Skeletal muscle tissue (tissue), 4 donors: Measurements from ENCODE around the gene ZDHHC13. TPM values are rescaled to one million over a fixed set of nuclear protein-coding genes. Genes with fewer than 3 reads are reported as not detected.

Experiments used
- H3K27ac ChIP-seq: one replicate; pipeline ENCODE4 v1.7.0; 2013; ENCODE audit warnings: mild to moderate bottlenecking, low read depth, low read length, inconsistent platforms
- H3K27me3 ChIP-seq, 3 donors: one replicate each; pipeline ENCODE4 v1.7.0; 2013; ENCODE audit warnings: low read length in 3 of 3; ENCODE audit not compliant: control insufficient read depth in 3 of 3, insufficient read depth in 3 of 3
- H3K36me3 ChIP-seq, 3 donors: one replicate each; pipeline ENCODE4 v1.7.0; 2013; ENCODE audit warnings: low read length in 3 of 3; ENCODE audit not compliant: control insufficient read depth in 3 of 3, insufficient read depth in 3 of 3
- H3K4me1 ChIP-seq, 3 donors: one replicate each; pipeline ENCODE4 v1.7.0; 2013; ENCODE audit warnings: low read length in 3 of 3, mild to moderate bottlenecking in 3 of 3; ENCODE audit not compliant: control insufficient read depth in 3 of 3, insufficient read depth in 3 of 3
- H3K4me3 ChIP-seq, 3 donors: one replicate each; pipeline ENCODE4 v1.7.0; 2013; ENCODE audit warnings: low read length in 3 of 3
- H3K9ac ChIP-seq, 3 donors: one replicate each; pipeline ENCODE4 v1.7.0; 2013; ENCODE audit warnings: low read length in 3 of 3, mild to moderate bottlenecking in 3 of 3, moderate library complexity in 2 of 3, low read depth in 1 of 3
- H3K9me3 ChIP-seq, 3 donors: one replicate each; pipeline ENCODE4 v1.7.0; 2013; ENCODE audit warnings: low read length in 3 of 3; ENCODE audit not compliant: control insufficient read depth in 3 of 3
- total RNA-seq: library from RNA; depleted of rRNA; stranded (reverse); fragments of >200 nt; gene quantifications from one replicate; pipeline ENCODE4 v1.2.3, GENCODE V29; 2014
- donor health status: Osteomylitis.

ZDHHC13 gene
- total RNA-seq, 1 donor from 2014 or later: 6.8 TPM

GRCh38 chr11:19162951-19163505 lies 46.1 kb downstream of the ZDHHC13 start:
- peaks cover 0 to 4% (median 0%) of the 10 kb centered on the region in 3 donors for H3K36me3 ChIP-seq

GRCh38 chr11:19163617-19164016 lies 46.6 kb downstream of the ZDHHC13 start:
- Histone ChIP-seq H3K4me3 (no peak overlapping the region), H3K36me3 (peaks cover 0 to 4% (median 0%) of the 10 kb centered on the region in 3 donors), H3K9ac (no peak overlapping the region), H3K27ac (no peak overlapping the region), H3K27me3 (no peaks in the 10 kb centered on the region), H3K9me3 (no peaks in the 10 kb centered on the region), H3K4me1 (peaks cover 1 to 5% (median 5%) of the 10 kb centered on the region in 3 donors)

More at GRCh38 chr11:19162951-19163505, 46.1 kb downstream of the ZDHHC13 start:
- H3K9me3 ChIP-seq: no peaks in the 10 kb centered on the region
- no peak overlapping the region for H3K4me3 ChIP-seq
- H3K9ac ChIP-seq: no peak overlapping the region
- no peak overlapping the region for H3K27ac ChIP-seq
- no peaks in the 10 kb centered on the region for H3K4me1 ChIP-seq
- H3K27me3 ChIP-seq: no peaks in the 10 kb centered on the region

- peaks cover 0 to 4% (median 0%) of the 10 kb centered on the region in 3 donors for H3K36me3 ChIP-seq
- no peak overlapping the region for H3K27ac ChIP-seq
- peaks cover 2 to 8% (median 5%) of the 10 kb centered on the region in 3 donors for H3K4me1 ChIP-seq
- no peak overlapping the region for H3K4me3 ChIP-seq
- no peaks in the 10 kb centered on the region for H3K9me3 ChIP-seq
- no peaks in the 10 kb centered on the region for H3K27me3 ChIP-seq
- H3K9ac ChIP-seq: no peak overlapping the region
Observed at GRCh38 chr11:19164230-19164855, 47.4 kb downstream of the ZDHHC13 start.

- Histone ChIP-seq H3K4me1 (peaks cover 2 to 8% (median 5%) of the 10 kb centered on the region in 3 donors), H3K36me3 (peaks cover 0 to 4% (median 0%) of the 10 kb centered on the region in 3 donors), H3K27ac (no peak overlapping the region), H3K4me3 (no peak overlapping the region), H3K27me3 (no peaks in the 10 kb centered on the region), H3K9ac (no peak overlapping the region), H3K9me3 (no peaks in the 10 kb centered on the region)
Observed at GRCh38 chr11:19164881-19165280, 47.9 kb downstream of the ZDHHC13 start.

- Histone ChIP-seq H3K4me3 (no peak overlapping the region), H3K36me3 (peaks cover 0 to 7% (median 4%) of the 10 kb centered on the region in 3 donors), H3K27me3 (no peaks in the 10 kb centered on the region), H3K9me3 (no peaks in the 10 kb centered on the region), H3K27ac (no peak overlapping the region), H3K9ac (no peak overlapping the region), H3K4me1 (peaks cover 2 to 8% (median 5%) of the 10 kb centered on the region in 3 donors)
Observed at GRCh38 chr11:19168090-19168489, 51.1 kb downstream of the ZDHHC13 start.

GRCh38 chr11:19173004-19173689 lies 56.2 kb downstream of the ZDHHC13 start:
- Histone ChIP-seq H3K4me1 (peaks cover 2 to 12% (median 7%) of the 10 kb centered on the region in 3 donors), H3K4me3 (no peak overlapping the region), H3K27ac (no peak overlapping the region), H3K27me3 (no peaks in the 10 kb centered on the region), H3K9ac (no peak overlapping the region), H3K9me3 (no peaks in the 10 kb centered on the region), H3K36me3 (peaks cover 0 to 17% (median 10%) of the 10 kb centered on the region in 3 donors)

- Histone ChIP-seq H3K36me3 (peaks cover 3 to 19% (median 10%) of the 10 kb centered on the region in 3 donors), H3K4me3 (no peak overlapping the region), H3K4me1 (peaks cover 0 to 7% (median 0%) of the 10 kb centered on the region in 3 donors), H3K9me3 (no peaks in the 10 kb centered on the region), H3K27me3 (no peaks in the 10 kb centered on the region), H3K9ac (no peak overlapping the region), H3K27ac (no peak overlapping the region)
Observed at GRCh38 chr11:19173964-19174638, 57.1 kb downstream of the ZDHHC13 start.

GRCh38 chr11:19176629-19177186 lies 59.7 kb downstream of the ZDHHC13 start:
- Histone ChIP-seq H3K36me3 (peaks cover 3 to 19% (median 18%) of the 10 kb centered on the region in 3 donors), H3K4me3 (no peak overlapping the region), H3K9ac (no peak overlapping the region), H3K4me1 (peaks cover 0 to 7% (median 0%) of the 10 kb centered on the region in 3 donors), H3K9me3 (no peaks in the 10 kb centered on the region), H3K27ac (no peak overlapping the region), H3K27me3 (no peaks in the 10 kb centered on the region)

- H3K27ac ChIP-seq: no peak overlapping the region
- peaks cover 37 to 51% (median 45%) of the 10 kb centered on the region in 3 donors for H3K36me3 ChIP-seq
- no peaks in the 10 kb centered on the region for H3K9me3 ChIP-seq
- H3K4me1 ChIP-seq: no peaks in the 10 kb centered on the region
- H3K4me3 ChIP-seq: no peak overlapping the region
- H3K27me3 ChIP-seq: no peaks in the 10 kb centered on the region
- H3K9ac ChIP-seq: no peak overlapping the region
Observed at GRCh38 chr11:19181531-19182261, 64.7 kb downstream of the ZDHHC13 start.
